Fibroblast of lung (primary cell): ENCODE results near the gene SH3PXD2A.

Experiments
- CTCF ChIP-seq, 2 donors: IDR thresholded peaks in 1 of 2; conservative IDR thresholded peaks in 1 of 2; 1 replicate in 1 of 2; 2 replicates in 1 of 2; pipeline ENCODE4 v1.5.1; 2011 to 2012; ENCODE audit warnings: low read length in 2 of 2, control low read depth in 1 of 2, inconsistent platforms in 1 of 2, low read depth in 1 of 2, mild to moderate bottlenecking in 1 of 2
- EZH2 ChIP-seq: IDR thresholded peaks from 2 replicates; pipeline ENCODE4 v1.5.1; 2012; ENCODE audit warnings: low read length, control low read depth, mild to moderate bottlenecking; ENCODE audit errors: missing control alignments

DNA sequence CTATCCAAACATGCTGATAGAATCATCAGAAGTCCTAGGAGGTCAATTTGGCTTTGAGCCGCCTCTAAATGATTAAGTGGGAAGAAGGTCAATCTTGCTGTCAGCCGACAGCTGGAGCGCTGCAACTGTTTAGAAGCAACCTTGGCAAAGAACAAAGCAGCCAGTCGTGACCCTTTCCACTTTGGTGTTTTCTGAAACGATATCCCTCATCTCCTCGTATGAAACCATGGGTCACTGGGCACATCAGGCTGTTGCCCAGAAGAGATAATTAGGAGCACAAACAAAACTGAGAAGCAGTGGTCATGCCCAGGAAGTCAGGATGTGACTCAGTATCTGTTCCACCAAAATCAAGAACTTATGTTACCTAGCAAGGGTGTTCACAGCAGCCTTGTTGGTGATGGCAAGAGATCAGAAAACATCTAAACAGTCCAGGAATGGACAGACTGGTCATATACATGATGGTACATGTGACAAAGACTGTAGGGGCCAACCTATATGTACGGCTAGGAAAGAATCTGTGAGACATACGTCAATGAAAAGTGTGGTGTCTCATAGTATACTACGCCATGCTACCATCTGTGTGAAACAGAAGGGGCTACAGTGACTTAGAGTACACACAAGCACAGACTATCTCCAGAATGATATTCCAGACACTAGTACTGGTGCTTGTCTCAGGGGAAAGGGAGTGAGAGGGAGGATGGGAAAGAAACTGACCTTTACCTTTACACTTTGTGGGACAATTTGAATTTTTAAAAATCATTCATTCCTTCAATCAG lies 40.2 kb upstream of the SH3PXD2A start:
- TF ChIP-seq CTCF (conservative IDR thresholded peaks at IDR 0.05 in 1 of 2, IDR thresholded peaks at IDR 0.05 in 1 of 2; ENCODE audit: low read depth in 1 of 2, low read length in 2 of 2) (no peak), EZH2 (no peak)
